GM19452 (cell line): ENCODE data around the gene NUCB1.

Source experiments
- ATAC-seq: cut with Tn5 transposase; IDR thresholded peaks from one replicate; pipeline ENCODE4 v1.9.1; 2021; ENCODE audit not compliant: unreplicated experiment

Gene NUCB1

DNA sequence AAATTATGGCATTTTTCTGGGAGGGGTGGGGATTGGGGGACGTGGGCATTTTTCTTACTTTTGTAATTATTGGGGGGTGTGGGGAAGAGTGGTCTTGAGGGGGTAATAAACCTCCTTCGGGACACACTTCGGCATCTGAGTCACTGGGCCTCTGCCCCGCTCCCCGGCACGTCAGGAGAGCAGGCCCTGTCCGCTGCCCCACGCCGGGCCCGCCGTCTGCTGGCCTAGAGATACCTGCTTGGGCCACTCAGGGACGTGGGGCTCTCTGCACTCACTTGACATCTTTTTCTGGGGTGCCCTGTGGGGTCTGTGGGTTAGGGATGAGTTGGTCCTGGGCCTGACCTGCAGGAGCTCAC lies 61.5 kb downstream of the NUCB1 start:
- no peak for ATAC-seq

DNA sequence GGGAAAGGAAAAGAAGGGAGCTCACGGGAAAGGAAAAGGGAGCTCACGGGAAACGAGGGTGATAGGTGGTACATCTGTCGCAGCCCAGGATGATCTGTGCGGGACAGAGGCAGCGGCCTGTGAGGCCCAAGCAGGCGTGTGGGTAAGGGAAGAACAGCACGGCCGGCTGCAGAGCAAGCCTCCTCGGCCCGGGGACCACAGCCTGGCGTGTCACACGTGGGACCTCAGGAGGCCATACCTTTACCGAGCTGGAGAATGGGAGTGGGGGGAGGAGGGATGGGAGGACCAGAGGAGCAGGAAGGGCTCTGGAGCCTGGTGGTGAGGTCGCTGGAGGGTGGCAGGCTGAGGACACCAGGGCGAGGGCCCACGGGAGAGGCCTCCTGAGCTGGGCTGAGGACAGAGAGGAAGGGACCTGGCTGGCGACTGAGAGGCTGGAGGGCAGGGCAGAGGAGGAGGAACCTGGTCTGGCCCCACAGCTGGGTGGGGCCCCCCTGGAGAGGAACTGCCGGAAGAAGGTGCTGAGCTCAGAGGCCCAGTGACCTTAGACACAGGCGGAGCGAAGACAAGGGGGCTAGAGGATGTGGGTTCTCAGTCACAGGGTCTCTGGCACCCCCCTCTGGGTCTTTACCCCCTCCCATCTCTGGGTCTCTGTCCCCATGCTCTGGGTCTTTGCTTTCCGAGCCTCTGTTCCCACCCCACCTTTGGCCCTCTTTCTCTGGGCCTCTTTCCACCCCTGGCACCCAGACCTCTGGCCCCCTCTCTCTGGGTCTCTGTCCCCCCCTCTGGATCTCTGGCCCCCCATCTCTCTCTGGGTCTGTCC lies 62.1 kb downstream of the NUCB1 start:
- ATAC-seq = no peak

DNA sequence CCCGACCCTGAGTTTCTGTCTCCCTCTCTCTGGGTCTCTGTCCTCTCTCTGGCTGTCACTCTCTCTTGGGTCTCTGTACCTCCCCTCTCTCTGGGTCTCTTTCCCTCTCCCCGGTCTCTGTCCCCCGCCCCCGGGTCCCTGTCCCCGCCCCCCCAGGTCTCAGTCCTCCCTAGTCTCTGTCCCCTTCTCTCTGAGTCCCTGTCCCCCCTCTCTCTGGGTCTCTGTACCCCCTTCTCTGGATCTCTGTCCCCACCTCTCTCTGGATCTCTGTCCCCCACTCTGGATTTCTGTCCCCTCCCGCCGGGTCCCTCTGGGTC lies 62.7 kb downstream of the NUCB1 start:
- ATAC-seq = no peak

DNA sequence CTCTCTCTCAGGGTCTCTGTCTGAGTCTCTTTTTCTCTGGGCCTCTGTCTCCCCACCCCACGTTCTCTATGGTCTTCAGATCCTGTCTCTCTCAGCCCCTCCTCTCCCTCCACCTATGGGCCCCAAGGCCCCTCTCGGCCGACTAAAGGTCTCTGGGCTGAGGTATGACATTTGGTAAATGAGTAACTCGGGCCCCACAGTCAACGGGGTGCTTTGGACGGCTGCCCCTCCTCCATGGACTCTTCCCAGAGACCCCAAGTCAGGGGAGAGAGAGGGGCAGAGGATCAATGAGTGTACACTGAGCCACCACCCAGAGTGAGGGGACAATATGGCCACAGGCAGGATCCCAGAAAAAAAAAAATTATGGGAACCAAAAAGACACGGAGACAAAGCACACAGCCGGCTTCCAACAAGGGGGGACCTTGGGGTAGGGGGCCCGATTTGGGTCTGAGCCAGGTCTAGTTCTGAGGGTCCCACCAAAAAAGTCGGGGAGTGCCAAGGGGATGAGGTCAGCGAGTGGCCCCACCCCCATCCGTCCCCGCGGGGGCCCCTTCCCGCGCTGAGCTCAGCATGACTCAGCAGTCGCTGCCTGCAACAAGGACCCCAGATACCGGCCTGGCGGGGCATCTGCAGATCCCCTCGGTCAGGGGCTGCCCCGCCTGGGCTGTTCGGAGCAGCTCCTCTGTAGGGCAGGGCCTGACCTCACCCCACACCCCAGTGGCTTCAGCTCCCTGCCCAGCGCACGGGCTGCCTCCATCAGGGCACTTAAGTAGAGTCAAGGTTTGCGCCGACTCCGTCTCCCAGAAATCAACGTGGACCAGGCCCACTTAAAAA lies 63.5 kb downstream of the NUCB1 start:
- no peak for ATAC-seq

DNA sequence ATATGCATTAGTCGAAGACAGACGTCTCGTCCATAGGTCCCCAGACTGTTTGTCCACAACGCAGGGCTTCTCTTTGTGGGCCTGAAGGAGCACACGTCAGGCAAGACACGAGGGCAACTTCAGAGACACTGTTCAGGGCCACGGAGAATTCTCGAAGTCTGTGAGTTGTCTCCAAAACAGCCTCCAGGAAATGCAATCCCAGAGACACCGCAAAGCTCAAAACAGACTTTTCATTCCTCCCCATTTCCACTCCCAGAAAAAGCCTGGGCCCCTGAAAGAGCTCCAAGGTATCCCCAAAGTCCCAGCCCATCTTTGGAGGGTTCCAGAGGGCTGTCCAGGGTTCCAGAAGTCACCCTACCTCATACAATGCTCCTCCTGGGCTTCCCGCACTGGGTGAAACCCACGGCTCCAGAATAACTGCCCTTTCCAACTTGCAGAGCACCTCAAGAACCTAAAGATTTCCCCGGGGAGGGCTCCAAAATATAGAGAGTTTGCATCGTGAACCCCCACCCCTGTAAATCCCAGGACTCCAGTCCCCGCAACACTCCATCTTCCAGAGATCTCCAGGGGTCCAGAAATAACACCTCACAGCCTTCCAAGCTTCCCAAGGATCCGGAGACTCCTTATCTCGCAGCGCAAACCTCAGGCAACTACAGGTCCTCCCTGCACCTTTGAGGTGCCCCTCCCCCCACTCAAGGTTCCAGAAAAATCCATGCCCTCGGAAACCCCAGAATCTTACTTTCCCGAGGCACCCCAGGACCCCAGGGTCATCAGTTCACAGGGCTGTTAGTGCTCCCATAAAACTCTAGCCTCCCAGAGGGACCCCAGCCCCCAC lies 64.3 kb downstream of the NUCB1 start:
- ATAC-seq = no peak

DNA sequence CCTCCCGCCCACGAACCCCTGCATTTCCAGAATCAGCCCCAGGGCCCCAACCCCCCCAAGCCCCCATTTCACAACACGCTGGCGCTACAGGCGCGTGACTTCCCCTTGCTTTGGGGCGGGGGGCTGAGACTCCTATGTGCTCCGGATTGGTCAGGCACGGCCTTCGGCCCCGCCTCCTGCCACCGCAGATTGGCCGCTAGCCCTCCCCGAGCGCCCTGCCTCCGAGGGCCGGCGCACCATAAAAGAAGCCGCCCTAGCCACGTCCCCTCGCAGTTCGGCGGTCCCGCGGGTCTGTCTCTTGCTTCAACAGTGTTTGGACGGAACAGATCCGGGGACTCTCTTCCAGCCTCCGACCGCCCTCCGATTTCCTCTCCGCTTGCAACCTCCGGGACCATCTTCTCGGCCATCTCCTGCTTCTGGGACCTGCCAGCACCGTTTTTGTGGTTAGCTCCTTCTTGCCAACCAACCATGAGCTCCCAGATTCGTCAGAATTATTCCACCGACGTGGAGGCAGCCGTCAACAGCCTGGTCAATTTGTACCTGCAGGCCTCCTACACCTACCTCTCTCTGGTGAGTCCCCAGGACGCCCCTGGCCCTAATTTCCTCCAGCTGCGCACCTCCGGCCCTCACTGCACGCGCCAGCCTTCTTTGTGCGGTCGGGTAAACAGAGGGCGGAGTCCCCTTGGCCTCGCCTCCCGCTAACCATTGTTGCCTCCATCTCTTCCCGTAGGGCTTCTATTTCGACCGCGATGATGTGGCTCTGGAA lies 65.1 kb downstream of the NUCB1 start, which contains the start of gene FTL:
Gene FTL, plus strand, starts transcription at position 270 of the 766 bp plus-strand sequence. Its CDS starts 199 bp downstream, at position 469.
- ATAC-seq = peak; percentile 43

DNA sequence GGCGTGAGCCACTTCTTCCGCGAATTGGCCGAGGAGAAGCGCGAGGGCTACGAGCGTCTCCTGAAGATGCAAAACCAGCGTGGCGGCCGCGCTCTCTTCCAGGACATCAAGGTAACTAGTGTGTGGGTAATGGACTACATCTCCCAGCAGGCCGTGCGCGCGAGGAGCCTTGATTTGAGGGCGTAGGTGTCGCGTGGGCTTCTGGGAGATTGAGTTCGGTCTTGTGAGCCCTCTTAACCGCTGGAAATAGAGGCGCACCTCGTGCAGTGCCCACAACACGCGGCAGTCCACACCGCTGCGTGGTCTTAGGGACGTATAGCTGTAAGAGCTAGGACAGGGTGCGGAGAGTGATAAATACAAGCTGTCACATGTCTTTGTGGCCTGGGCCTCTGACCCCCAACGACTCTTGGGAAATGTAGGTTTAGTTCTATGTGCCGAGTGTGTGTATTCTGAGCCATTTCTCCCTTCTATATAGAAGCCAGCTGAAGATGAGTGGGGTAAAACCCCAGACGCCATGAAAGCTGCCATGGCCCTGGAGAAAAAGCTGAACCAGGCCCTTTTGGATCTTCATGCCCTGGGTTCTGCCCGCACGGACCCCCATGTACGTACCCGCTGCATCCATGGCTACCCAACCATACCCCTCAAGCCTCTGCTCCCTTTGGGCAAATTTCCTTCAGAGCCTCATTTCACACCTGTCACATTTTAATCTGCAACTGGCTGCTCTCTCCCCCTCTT lies 65.9 kb downstream of the NUCB1 start:
- ATAC-seq = peak; percentile 35

DNA sequence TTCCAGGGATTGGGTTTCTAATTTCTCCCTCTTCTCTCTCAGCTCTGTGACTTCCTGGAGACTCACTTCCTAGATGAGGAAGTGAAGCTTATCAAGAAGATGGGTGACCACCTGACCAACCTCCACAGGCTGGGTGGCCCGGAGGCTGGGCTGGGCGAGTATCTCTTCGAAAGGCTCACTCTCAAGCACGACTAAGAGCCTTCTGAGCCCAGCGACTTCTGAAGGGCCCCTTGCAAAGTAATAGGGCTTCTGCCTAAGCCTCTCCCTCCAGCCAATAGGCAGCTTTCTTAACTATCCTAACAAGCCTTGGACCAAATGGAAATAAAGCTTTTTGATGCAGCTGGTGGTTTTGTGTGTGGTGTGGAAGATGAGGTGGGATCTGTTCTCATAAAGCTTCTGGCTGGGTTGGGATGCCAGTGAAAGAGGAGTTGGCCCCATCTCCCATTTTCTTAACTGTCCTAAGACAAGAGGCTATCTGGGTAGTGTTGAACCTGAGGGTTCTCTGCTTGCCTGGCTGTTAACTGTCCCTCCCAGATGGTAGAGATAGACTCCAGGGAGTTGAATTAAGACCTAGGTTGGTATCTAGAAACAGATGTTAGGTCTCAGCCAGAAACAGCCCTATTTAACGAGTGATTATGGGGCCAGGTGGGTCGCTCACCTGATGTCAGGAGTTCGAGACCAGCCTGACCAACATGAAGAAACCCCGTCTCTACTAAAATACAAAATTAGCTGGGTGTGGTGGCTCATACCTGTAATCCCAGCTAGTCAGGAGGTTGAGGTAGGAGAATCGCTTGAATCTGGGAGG lies 66.6 kb downstream of the NUCB1 start:
- ATAC-seq = no peak

DNA sequence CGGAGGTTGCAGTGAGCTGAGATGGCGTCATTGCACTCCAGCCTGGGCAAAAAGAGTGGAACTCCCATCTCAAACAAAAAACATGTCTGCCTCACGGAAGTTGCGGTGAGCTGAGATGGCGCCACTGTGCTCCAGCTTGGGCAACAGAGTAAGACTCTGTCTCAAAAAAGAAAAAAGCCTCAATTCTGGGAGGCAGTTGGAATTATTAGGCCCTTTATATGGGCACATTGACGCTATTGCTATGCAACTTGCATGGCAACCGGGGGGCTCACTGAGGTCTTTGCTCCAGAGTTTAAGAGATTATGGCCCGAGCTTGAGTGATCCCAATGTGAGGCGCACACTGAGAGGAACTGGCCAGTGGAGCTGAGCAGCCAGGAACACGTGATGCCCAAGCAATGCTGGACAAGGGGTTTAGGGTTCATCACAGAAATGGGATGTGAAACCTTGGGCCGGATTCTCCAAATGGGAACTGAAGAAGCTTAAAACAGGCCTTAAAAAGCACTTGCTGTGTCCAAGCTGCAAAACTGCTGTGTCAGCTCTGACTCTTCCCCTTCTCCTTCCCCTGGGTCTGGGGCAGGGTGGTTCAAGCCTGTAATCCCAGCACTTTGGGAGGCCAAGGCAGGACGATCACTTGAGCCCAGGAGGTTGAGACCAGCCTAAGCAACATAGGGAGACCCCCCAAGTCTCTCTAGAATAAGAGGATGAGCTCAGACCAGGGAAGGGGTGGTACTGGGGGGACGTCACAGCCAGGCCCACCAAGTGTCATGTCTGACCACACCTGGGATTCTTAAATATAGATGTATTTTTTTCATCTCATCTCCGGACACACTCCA lies 67.5 kb downstream of the NUCB1 start:
- no peak for ATAC-seq

DNA sequence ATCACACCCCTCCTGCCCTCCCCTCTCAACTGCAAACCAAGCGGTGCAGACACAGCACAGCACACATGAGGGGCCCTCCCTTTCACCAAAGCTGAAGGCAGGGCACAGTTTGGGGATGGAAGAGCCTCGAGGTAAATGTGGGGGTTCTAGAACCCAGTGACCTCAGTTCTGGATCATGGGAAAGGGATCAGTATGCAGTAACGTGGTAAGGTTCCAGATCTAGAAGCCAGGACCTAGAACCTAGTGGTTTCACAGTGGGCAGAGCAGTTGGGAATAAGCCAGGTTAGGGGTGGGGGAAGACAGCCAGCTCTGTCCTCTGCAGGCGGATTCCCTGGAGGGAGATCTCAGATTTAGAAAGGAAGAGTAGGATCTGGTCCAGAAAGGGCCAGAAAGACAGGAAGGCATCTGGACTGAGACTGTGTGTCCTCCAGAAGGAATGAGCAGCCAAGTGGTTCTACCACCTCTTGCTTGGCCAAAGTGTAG lies 68.1 kb downstream of the NUCB1 start:
- no peak for ATAC-seq

DNA sequence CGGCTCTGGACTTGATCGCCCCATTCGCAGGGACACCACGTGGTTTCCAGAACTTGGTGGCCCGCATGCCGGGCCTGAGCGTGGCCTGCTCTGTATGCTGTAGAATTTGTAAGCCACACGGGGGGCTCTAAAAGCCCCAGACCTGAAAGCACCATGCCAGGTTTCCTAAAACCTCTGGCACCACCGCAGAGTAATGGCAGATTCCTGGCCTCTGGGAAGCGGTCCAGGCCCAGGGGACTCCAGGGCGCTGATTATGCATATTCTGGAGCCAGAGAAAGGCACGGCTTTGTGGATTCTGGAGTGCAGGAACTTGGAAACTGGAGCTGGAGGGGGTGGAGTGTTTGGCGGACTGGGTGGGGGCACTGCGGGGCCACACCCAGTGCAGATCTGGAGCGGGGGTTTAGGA lies 68.7 kb downstream of the NUCB1 start:
- ATAC-seq = no peak

DNA sequence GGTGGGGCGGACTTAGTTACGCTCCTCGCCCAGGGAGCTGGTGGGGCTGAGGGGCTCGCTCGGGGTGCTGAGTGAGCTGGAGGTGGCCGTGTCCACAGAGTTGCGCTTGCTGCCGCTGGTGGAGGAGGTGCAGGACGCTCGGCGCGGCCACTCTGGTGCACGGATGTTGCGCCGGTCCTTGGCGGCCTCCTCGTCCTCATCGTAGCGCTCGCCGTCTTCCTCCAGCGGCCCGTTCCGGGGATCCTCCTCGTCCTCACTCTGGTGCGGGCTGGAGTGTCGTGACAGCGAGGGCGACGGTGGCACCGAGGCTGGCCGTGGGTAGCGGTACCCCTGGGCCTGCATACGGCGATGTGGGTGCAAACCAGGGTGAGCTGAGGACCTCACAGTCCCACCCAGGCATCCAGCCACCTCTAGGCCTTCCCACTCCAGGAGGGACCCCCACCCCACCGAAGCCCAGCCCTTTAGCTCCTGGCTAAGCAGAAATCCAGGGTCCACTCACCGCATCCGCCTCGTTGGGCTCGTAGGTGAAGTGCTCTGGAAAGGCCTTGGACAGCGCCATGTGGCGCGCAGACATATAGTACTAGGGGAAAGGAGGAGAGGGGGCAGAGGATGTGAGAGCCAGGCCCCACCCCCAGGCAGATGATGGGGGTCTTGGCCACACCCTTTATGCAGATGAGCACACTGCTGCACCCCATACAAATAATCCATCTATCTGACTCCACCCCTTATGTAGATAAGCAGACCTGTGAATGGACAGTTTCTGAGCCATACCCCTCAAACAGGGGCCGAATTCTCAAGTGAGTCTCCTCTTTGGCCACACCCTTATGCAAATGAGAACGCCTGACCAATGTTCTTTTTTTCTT lies 69.4 kb downstream of the NUCB1 start:
- ATAC-seq = no peak

DNA sequence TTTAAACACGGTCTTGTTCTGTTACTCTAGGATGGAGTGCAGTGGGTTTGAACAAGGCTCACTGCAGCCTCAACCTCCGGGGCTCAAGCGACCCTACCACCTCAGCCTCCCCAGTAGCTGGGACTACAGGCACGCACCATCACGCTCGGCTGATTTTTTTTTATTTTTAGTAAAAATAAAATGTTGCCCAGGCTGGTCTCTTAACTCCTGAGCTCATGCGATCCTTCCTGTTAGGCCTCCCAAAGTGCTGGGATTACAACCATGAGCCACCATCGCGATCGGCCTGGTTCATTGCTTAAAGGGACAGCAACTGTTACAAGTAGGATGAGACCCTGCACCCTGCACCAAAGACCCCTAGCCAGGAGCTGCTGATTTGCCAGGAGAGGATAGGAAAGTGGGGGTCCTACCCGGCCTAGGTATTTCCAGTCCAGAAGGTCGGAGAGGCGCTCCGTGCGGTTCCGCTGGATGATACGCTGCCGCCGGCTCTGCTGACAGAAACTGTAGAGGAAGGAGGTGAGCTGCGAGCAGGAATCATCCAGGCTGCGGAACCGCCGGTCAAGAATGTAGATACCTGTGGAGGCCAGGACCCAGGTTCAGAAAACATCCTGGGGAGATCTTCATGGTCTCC lies 70.1 kb downstream of the NUCB1 start:
- ATAC-seq = no peak

DNA sequence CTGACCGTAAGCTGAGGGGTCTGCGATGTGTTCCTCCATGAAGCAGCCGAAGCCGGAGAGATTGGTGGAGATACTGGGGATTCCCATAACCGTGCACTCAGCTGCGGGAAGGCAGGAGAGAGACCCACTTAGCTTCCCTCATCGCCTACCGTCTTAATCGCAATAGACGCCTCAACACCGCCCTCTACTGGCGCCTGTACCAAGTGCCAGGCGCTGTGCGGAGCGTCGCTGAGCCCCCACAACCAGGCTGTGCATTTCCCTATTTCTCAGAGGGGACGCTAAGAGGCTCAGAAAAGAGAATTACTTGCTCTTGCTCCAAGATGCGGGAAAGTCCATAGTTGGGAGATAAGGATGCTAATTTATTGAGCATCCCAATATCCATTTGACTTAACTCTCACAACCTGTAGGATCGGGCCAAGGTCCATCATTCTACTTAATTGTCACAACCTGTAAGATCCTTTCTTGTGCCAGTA lies 70.8 kb downstream of the NUCB1 start:
- ATAC-seq = no peak
